ENCODE data around the gene BCL6B. TPM values are rescaled to one million over a fixed set of nuclear protein-coding genes. Genes with fewer than 3 reads are reported as not detected.
A peak's percentile ranks its signal among the peaks of the same experiment; 100 is the strongest.
"Not testable (repeated sequence)": the region's sequence is repeated elsewhere in the genome, so short reads cannot be mapped to it uniquely, and the experiment has no call there.

Gene BCL6B, protein sequence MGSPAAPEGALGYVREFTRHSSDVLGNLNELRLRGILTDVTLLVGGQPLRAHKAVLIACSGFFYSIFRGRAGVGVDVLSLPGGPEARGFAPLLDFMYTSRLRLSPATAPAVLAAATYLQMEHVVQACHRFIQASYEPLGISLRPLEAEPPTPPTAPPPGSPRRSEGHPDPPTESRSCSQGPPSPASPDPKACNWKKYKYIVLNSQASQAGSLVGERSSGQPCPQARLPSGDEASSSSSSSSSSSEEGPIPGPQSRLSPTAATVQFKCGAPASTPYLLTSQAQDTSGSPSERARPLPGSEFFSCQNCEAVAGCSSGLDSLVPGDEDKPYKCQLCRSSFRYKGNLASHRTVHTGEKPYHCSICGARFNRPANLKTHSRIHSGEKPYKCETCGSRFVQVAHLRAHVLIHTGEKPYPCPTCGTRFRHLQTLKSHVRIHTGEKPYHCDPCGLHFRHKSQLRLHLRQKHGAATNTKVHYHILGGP
- total RNA-seq (0.11 and 1.7 TPM in 2 replicates), polyA plus RNA-seq (not detected in 2 replicates)

DNA sequence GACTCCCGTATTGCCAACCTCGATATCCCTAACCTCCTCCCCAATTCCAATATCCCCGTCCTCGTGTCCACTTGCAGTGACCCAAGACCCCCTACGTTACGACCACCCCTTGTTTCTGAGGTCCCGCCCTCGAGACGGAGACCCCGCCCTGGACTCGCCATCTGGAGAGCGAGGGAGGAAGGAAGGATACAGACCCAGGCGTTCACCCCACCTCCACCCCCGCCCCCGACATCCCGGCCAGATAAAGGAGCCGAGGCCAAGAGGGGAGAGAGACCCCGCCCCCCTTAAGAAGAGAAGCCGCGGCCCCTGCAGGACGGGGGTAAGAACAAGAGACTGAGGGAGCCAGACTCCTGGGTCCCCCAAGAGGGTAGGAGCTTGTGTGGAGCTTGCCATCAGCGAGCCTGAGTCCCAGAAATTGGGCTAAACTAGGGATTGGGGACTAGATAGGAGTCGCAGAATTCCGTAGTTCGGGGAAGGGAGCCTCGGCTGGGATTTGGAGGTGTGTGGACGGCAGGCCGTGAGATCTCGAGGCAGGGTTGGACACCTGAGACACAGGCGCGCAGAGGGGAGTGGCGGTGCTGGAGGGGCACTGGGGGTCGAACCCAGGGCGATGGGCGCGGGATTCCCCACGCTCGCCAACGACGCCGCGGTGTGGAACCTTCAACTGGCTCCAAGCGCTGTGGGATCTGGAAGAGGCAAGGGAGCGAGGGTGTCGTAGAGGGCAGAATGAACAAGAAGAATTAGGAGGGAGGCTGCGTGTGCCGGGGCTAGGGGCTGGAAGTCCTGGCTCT lies at the start of gene BCL6B:
TSS of gene BCL6B (plus strand) at position 270 of the 791 bp plus-strand sequence. CDS start 622 bp downstream, outside the sequence.
- TF ChIP-seq CTCF (IDR thresholded peaks at IDR 0.05; ENCODE audit: low read depth, low read length) = no peak
- Histone ChIP-seq H3K27ac (no peak within 1 kb of the TSS), H3K9me3 (ENCODE audit: low read depth) (no peaks in the 10 kb centered on the region), H3K4me3 (no peak within 1 kb of the TSS), H3K4me1 (ENCODE audit: low read depth) (no peaks in the 10 kb centered on the region), H3K36me3 (no peaks in the 10 kb centered on the region), H3K27me3 (peaks cover 22% of the 10 kb centered on the region)
- DNase-seq (ENCODE audit: low read depth in 1 of 2, low spot score in 1 of 2) = no peak

- H3K27me3 ChIP-seq; H3K27ac ChIP-seq; H3K36me3 ChIP-seq; DNase-seq (ENCODE audit: low read depth in 1 of 2, low spot score in 1 of 2); H3K4me3 ChIP-seq; H3K9me3 ChIP-seq (ENCODE audit: low read depth); H3K4me1 ChIP-seq (ENCODE audit: low read depth): not testable (repeated sequence)
These were observed 43.4 kb upstream of the BCL6B start for GRCh38 chr17:6979440-6979839.

- H3K4me3 ChIP-seq = no peak overlapping the region
- H3K27me3 ChIP-seq = no peaks in the 10 kb centered on the region
- no peaks in the 10 kb centered on the region for H3K36me3 ChIP-seq
- TF ChIP-seq CTCF (IDR thresholded peaks at IDR 0.05; ENCODE audit: low read depth, low read length) = no peak
- no peak for DNase-seq (ENCODE audit: low read depth in 1 of 2, low spot score in 1 of 2)
- no peaks in the 10 kb centered on the region for H3K9me3 ChIP-seq (ENCODE audit: low read depth)
- no peak overlapping the region for H3K27ac ChIP-seq
- no peaks in the 10 kb centered on the region for H3K4me1 ChIP-seq (ENCODE audit: low read depth)
These were observed 41.4 kb upstream of the BCL6B start for GRCh38 chr17:6981426-6981825.

DNA sequence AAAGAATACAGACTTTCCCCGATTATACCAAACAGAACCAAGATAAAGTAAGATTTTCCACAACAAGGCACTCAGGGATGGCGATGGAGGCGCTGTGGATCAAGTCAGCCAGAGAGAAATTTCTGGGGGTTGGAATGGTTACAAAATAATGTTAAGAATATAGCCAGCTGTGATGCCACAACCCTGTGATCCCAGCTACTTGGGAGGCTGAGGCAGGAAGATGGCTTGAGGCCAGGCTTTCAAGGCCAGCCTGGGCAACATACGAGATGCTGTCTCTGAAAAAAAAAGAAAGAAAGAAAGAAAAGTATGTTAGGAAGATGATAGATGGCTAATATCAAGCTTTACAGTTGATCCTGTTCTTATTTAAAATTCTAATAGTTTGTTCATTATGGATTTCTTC lies 37.6 kb upstream of the BCL6B start:
- no peaks in the 10 kb centered on the region for H3K36me3 ChIP-seq
- no peak for TF ChIP-seq CTCF (IDR thresholded peaks at IDR 0.05; ENCODE audit: low read depth, low read length)
- peak in 1 of 2 donors; percentile 36 for DNase-seq (ENCODE audit: low read depth in 1 of 2, low spot score in 1 of 2)
- no peaks in the 10 kb centered on the region for H3K27me3 ChIP-seq
- no peak overlapping the region for H3K27ac ChIP-seq
- H3K4me1 ChIP-seq (ENCODE audit: low read depth) = no peaks in the 10 kb centered on the region
- no peaks in the 10 kb centered on the region for H3K9me3 ChIP-seq (ENCODE audit: low read depth)
- no peak overlapping the region for H3K4me3 ChIP-seq

- DNase-seq (ENCODE audit: low read depth in 1 of 2, low spot score in 1 of 2) = no peak
- no peaks in the 10 kb centered on the region for H3K4me1 ChIP-seq (ENCODE audit: low read depth)
- no peak overlapping the region for H3K4me3 ChIP-seq
- no peak for TF ChIP-seq CTCF (IDR thresholded peaks at IDR 0.05; ENCODE audit: low read depth, low read length)
- H3K27me3 ChIP-seq = no peaks in the 10 kb centered on the region
- no peaks in the 10 kb centered on the region for H3K36me3 ChIP-seq
- H3K27ac ChIP-seq = no peak overlapping the region
- no peaks in the 10 kb centered on the region for H3K9me3 ChIP-seq (ENCODE audit: low read depth)
These were observed 36.2 kb upstream of the BCL6B start for GRCh38 chr17:6986676-6987075.

DNA sequence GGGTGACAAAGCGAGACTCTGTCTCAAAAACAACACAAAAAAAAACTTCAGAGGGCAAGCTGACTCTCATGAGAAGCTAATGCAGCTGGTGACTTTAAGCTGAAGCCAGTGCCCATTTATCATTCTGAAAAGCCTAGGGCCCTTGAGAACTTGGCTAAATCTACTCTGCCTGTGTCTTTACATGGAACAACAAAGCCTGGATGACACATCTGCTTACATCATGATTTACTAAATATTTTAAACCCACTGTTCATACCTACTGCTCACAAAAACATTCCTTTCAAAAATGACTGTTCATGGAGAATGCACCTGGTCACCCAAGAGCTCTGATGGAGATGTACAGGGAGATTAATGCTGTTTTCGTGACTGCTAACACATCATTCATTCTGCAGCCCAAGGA lies 33.1 kb upstream of the BCL6B start:
- no peaks in the 10 kb centered on the region for H3K9me3 ChIP-seq (ENCODE audit: low read depth)
- TF ChIP-seq CTCF (IDR thresholded peaks at IDR 0.05; ENCODE audit: low read depth, low read length) = no peak
- peaks cover 16% of the 10 kb centered on the region for H3K4me1 ChIP-seq (ENCODE audit: low read depth)
- H3K27ac ChIP-seq = no peak overlapping the region
- no peaks in the 10 kb centered on the region for H3K27me3 ChIP-seq
- no peaks in the 10 kb centered on the region for H3K36me3 ChIP-seq
- DNase-seq (ENCODE audit: low read depth in 1 of 2, low spot score in 1 of 2) = no peak
- no peak overlapping the region for H3K4me3 ChIP-seq

DNA sequence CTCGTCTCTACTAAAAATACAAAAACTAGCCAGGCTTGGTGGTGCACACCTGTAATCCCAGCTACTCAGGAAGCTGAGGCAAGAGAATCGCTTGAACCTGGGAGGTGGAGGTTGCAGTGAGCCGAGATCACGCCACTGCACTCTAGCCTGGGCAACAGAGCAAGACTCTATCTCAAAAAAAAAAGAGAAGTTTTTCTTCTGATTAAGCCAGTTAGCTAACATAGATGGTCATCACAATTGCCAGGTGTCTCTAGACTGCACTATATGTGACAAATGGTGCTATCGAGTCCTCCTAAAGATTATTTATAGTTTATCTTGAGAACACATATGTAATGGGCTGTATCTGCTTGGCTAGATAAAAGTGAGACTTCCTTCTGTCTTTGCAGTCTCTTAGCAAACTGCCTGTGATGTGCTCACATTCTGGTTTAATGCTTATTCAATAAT lies 29.2 kb upstream of the BCL6B start:
- H3K27me3 ChIP-seq; DNase-seq (ENCODE audit: low read depth in 1 of 2, low spot score in 1 of 2); H3K4me3 ChIP-seq; H3K36me3 ChIP-seq; H3K9me3 ChIP-seq (ENCODE audit: low read depth): not testable (repeated sequence)
- Histone ChIP-seq H3K4me1 (ENCODE audit: low read depth) (peaks cover 17% of the 10 kb centered on the region), H3K27ac (peak overlapping the region; percentile 77)

Data from cardiac muscle cell (in vitro differentiated cells and primary cell).